ENCODE results near the gene RAB17. TPM values are rescaled to one million over a fixed set of nuclear protein-coding genes. Genes with fewer than 3 reads are reported as not detected.

RAB17 gene
- total and polyA plus RNA-seq, 2 of the 8 experiments (the other 6 are each of a cell fraction or from before 2014, with no cell fraction given), result 42.6 to 83.4 TPM

- no peak for TF ChIP-seq RNF2 (IDR thresholded peaks at IDR 0.05; ENCODE audit: borderline replicate concordance, low read depth, low read length, missing control alignments, poor library complexity, severe bottlenecking)
- no peak for TF ChIP-seq TAF1 (IDR thresholded peaks at IDR 0.05; ENCODE audit: low read depth, low read length)
- no peak for TF ChIP-seq MAFK (IDR thresholded peaks at IDR 0.05; ENCODE audit: low read depth, low read length)
- TF ChIP-seq TBP (IDR thresholded peaks at IDR 0.05; ENCODE audit: low read depth, low read length), result no peak
- TF ChIP-seq KDM5A (IDR thresholded peaks at IDR 0.05; ENCODE audit: low read length), result no peak
- TF ChIP-seq CBX8 (IDR thresholded peaks at IDR 0.05; ENCODE audit: borderline replicate concordance, low read depth, low read length), result no peak
Measured at GRCh38 chr2:237604391-237604790, 13.9 kb upstream of the RAB17 start (continued).

Data from H1 (cell line).